ENCODE data around the gene ASS1.
A peak's percentile ranks its signal among the peaks of the same experiment; 100 is the strongest.

ASS1 gene

DNA sequence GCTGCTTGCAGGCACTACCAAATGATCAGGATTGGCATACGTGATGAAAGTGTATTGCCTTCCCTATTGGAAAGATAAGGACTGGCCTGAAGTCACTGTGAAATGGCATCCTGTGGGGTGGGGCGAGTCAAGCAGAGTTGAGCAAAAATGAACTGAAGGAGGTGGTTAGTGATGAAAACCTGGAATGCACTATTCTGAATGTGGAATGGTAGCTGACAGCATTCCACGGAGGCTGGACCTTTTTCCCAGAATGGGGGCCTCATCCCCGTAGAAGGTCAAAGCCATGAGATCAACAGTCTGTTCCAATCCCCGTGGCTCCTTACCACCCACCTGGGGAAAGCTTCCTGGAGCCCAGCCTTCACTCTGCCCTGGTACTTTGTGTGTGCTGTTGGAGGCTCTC is 37.7 kb downstream of the ASS1 start:
- peak; percentile 13 for DNase-seq (ENCODE audit: low read depth)
- TF ChIP-seq, protein P1, sequence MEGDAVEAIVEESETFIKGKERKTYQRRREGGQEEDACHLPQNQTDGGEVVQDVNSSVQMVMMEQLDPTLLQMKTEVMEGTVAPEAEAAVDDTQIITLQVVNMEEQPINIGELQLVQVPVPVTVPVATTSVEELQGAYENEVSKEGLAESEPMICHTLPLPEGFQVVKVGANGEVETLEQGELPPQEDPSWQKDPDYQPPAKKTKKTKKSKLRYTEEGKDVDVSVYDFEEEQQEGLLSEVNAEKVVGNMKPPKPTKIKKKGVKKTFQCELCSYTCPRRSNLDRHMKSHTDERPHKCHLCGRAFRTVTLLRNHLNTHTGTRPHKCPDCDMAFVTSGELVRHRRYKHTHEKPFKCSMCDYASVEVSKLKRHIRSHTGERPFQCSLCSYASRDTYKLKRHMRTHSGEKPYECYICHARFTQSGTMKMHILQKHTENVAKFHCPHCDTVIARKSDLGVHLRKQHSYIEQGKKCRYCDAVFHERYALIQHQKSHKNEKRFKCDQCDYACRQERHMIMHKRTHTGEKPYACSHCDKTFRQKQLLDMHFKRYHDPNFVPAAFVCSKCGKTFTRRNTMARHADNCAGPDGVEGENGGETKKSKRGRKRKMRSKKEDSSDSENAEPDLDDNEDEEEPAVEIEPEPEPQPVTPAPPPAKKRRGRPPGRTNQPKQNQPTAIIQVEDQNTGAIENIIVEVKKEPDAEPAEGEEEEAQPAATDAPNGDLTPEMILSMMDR (conservative IDR thresholded peaks at IDR 0.05; ENCODE audit: low read depth, low read length) = no peak
- no peak overlapping the region for H3K4me3 ChIP-seq (ENCODE audit: low read depth, low read length)

DNA sequence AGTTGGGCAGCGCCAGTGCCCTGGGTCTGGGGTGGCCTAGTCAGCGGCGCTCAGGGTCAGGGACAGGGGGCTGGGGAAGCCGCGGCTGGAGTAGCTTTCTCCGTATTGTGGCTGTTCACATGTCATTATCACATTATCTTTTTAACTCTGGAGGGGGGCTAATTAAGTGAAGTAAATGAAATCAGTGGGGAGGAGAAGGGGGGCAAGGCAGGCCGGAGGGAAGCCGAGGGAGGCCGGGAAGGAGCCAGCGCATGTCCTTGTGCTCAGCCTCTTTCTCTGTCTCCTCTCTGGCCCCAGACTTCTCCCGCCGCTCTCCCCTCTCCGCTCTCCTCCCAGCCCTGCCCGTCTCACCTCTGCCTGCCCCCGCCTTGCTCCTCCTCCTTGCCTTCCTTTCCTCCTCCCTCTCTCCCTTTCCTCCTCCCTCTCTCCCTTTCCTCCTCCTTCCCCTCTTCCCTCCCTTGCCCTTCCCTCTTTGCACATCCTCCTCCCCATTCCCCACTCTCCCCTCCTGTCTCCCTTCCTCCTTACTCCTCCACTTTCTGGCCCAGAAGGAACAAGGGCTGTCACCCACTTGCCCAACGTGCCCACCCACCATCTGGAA is 38.7 kb downstream of the ASS1 start:
- no peak overlapping the region for H3K4me3 ChIP-seq (ENCODE audit: low read depth, low read length)
- DNase-seq (ENCODE audit: low read depth) = no peak
- TF ChIP-seq, protein P1 (conservative IDR thresholded peaks at IDR 0.05; ENCODE audit: low read depth, low read length) = no peak

DNA sequence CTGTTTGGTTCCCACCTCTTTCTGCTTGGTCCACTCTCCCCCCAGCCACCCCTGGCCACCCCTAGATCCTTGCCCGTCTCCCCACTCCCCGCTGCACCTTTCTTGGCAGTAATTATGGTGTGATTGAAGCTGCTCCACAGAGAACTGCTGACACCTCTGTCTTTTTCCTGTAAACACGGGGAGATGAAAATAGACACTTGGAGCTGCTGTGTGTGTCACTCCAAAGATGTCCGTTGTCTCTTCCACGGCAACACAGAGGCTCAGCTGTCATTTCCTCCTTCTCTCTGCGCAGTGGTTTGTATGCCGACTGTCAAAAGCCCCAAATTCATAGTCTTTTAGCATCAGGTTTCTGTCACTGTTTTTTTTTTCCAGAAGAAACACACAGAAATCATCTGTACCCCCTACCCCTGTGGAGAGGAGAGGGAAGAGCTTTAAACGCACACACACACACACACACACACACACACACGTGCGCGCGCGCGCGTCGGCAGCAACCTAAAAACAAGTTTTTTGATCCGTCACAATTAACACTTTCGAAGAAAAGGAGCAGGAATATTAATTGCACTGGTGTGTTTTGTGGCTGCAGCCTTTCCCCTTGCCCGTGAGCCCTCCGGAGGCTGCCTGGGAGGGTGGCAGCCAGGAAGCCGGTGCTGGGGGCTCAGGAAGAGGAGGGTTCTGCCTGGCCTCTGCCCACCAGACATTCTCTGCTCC is 39.8 kb downstream of the ASS1 start:
- H3K4me3 ChIP-seq (ENCODE audit: low read depth, low read length) = no peak overlapping the region
- DNase-seq (ENCODE audit: low read depth) = no peak
- TF ChIP-seq, protein P1 (conservative IDR thresholded peaks at IDR 0.05; ENCODE audit: low read depth, low read length) = no peak

DNA sequence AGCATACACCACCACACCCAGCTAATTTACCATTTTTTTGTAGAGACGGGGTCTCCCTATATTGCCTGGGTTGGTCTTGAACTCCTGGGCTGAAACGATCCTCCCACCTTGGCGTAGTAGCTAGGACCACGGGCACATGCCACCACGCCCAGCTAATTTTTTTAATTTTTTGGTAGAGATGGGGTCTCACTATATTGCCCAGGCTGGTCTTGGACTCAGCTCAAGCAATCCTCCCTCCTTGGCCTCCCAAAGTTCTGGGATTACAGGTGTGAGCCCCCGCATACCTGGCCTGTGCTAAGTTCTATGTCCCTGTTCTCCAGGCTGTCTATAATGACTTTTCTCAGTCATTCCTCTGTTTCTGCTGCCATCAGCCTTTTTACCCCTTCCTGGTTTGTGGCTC is 41.3 kb downstream of the ASS1 start:
- DNase-seq (ENCODE audit: low read depth) = no peak
- H3K4me3 ChIP-seq (ENCODE audit: low read depth, low read length) = no peak overlapping the region
- TF ChIP-seq, protein P1 (conservative IDR thresholded peaks at IDR 0.05; ENCODE audit: low read depth, low read length) = no peak

DNA sequence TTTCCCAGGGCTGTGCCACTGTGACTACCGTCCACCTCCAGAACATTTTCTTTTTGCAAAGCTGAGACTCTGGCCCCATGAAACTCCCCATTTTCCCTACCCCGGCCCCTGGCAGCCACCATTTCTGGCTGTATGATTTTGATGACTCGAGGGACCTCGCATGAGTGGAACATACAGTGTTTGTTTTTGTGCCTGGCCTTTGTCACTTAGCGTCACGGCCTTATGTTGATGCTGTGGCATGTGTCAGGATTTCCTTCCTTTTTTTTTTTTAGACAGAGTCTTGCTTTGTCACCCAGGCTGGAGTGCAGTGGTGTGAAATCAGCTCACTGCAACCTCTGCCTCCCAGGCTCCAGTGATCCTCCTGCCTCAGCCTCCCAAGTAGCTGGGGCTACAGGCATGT is 42.7 kb downstream of the ASS1 start:
- H3K4me3 ChIP-seq (ENCODE audit: low read depth, low read length) = no peak overlapping the region
- TF ChIP-seq, protein P1 (conservative IDR thresholded peaks at IDR 0.05; ENCODE audit: low read depth, low read length) = no peak
- no peak for DNase-seq (ENCODE audit: low read depth)

DNA sequence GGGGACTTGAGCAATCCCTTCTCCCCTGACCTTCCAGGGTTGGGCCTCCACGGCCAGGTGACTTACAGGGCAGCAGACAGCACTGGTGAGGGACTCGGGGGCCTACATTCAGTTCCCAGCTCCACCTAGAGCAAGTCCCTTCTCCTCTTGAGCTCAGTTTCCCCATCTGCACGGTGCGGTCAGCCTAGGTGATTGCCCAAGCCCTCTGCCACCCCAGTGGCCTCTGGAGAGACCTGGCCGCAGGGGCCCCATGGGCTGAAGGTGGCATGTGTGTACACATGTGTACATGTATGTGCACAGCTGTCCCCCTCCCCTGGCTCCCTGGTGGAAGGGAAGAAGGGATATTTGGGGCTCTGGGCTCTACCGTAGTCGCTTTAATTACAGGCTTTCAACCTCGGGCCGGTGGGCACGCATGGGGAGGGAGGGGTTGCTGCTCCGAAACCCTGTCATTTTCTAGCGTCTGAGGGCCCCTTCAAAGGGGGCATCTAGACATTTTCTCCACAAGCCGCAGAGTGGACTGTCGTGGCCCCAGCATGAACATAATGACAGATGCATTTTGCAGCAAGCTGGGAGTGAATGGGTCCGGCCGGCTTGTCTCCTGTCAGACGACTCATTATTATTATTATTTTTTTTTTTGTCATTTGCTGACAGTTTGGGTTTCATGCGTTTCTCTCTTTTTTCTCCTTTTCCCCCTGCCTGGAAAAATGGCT is 44.0 kb downstream of the ASS1 start:
- no peak overlapping the region for H3K4me3 ChIP-seq (ENCODE audit: low read depth, low read length)
- TF ChIP-seq, protein P1 (conservative IDR thresholded peaks at IDR 0.05; ENCODE audit: low read depth, low read length) = no peak
- no peak for DNase-seq (ENCODE audit: low read depth)

All from choroid plexus epithelial cell (primary cell).